Trophoblast cell (in vitro differentiated cells and primary cell): ENCODE results near the gene GSG1L.

Experiments
- DNase-seq, 2 donors: peaks; one replicate each; pipeline ENCODE4 v3.0.0-alpha.2; 2016
- H2AFZ ChIP-seq: 2 replicates; pipeline ENCODE4 v1.6.1; 2013; ENCODE audit warnings: low read length, moderate library complexity, mild to moderate bottlenecking; ENCODE audit not compliant: insufficient read depth, poor library complexity
- H2AK5ac ChIP-seq: 2 replicates; pipeline ENCODE4 v1.6.1; 2013; ENCODE audit warnings: mild to moderate bottlenecking, low read length
- H2BK120ac ChIP-seq: 2 replicates; pipeline ENCODE4 v1.6.1; 2013; ENCODE audit warnings: low read length, mild to moderate bottlenecking, moderate library complexity; ENCODE audit not compliant: insufficient read depth, poor library complexity
- H2BK12ac ChIP-seq: 2 replicates; pipeline ENCODE4 v1.6.1; 2013; ENCODE audit warnings: mild to moderate bottlenecking, low read length, moderate library complexity
- H2BK5ac ChIP-seq: 2 replicates; pipeline ENCODE4 v1.6.1; 2013; ENCODE audit warnings: low read length, low read depth, moderate library complexity, mild to moderate bottlenecking; ENCODE audit not compliant: poor library complexity
- H3K14ac ChIP-seq: 2 replicates; pipeline ENCODE4 v1.6.1; 2013; ENCODE audit warnings: mild to moderate bottlenecking, low read length
- H3K18ac ChIP-seq: 2 replicates; pipeline ENCODE4 v1.6.1; 2013; ENCODE audit warnings: mild to moderate bottlenecking, low read length
- H3K23ac ChIP-seq: 2 replicates; pipeline ENCODE4 v1.6.1; 2013; ENCODE audit warnings: low read length
- H3K27ac ChIP-seq: 2 replicates; pipeline ENCODE4 v1.5.1; 2013; ENCODE audit warnings: low read depth, mild to moderate bottlenecking, inconsistent platforms, low read length, moderate library complexity
- H3K27me3 ChIP-seq: 2 replicates; pipeline ENCODE4 v1.6.1; 2013; ENCODE audit warnings: inconsistent platforms, mild to moderate bottlenecking, low read length, moderate library complexity; ENCODE audit not compliant: insufficient read depth
- H3K36me3 ChIP-seq, 2 experiments: 1 replicate in 1 of 2; 2 replicates in 1 of 2; pipeline ENCODE4 v1.6.1; 2013; ENCODE audit warnings: low read length in 2 of 2, mild to moderate bottlenecking in 2 of 2, moderate library complexity in 1 of 2; ENCODE audit not compliant: insufficient read depth in 2 of 2, control insufficient read depth in 1 of 2
- H3K4ac ChIP-seq: 2 replicates; pipeline ENCODE4 v1.6.1; 2013; ENCODE audit warnings: low read depth, mild to moderate bottlenecking, low read length, moderate library complexity
- H3K4me1 ChIP-seq, 2 experiments: 1 replicate in 1 of 2; 2 replicates in 1 of 2; pipeline ENCODE4 v1.6.1; 2013; ENCODE audit warnings: low read length in 2 of 2, mild to moderate bottlenecking in 2 of 2, moderate library complexity in 1 of 2; ENCODE audit not compliant: insufficient read depth in 2 of 2, control insufficient read depth in 1 of 2
- H3K4me2 ChIP-seq: 2 replicates; pipeline ENCODE4 v1.6.1; 2013; ENCODE audit warnings: inconsistent platforms, mild to moderate bottlenecking, low read length, moderate library complexity
- H3K4me3 ChIP-seq: 2 replicates; pipeline ENCODE4 v1.5.1; 2013; ENCODE audit warnings: mild to moderate bottlenecking, low read depth, low read length, inconsistent platforms
- H3K79me1 ChIP-seq: one replicate; pipeline ENCODE4 v1.6.1; 2013; ENCODE audit warnings: low read length
- H3K79me2 ChIP-seq: 2 replicates; pipeline ENCODE4 v1.6.1; 2013; ENCODE audit warnings: low read length, mild to moderate bottlenecking; ENCODE audit not compliant: control insufficient read depth, insufficient read depth, poor library complexity
- H3K9ac ChIP-seq: 2 replicates; pipeline ENCODE4 v1.6.1; 2013; ENCODE audit warnings: mild to moderate bottlenecking, low read length
- H3K9me3 ChIP-seq: 2 replicates; pipeline ENCODE4 v1.6.1; 2013; ENCODE audit warnings: low read depth, mild to moderate bottlenecking, control low read depth, inconsistent platforms, low read length; ENCODE audit not compliant: insufficient read depth
- H4K12ac ChIP-seq: 2 replicates; pipeline ENCODE4 v1.6.1; 2013; ENCODE audit warnings: low read depth, mild to moderate bottlenecking, low read length, moderate library complexity
- H4K8ac ChIP-seq: 2 replicates; pipeline ENCODE4 v1.6.1; 2013; ENCODE audit warnings: low read depth, mild to moderate bottlenecking, low read length, moderate library complexity
- H4K91ac ChIP-seq: one replicate; pipeline ENCODE4 v1.6.1; 2013; ENCODE audit warnings: low read depth, mild to moderate bottlenecking, low read length, moderate library complexity
- WGBS: extraction: QIAGEN DNeasy Blood & Tissue Kit; methylation state at CpG from one replicate; pipeline ENCODE4 v1.1.7; 2013; ENCODE audit warnings: missing lambda C conversion rate; ENCODE audit not compliant: insufficient read length, insufficient coverage; ENCODE audit errors: extremely low coverage; 5-methylcytosine and 5-hydroxymethylcytosine counted together

GSG1L gene

DNA sequence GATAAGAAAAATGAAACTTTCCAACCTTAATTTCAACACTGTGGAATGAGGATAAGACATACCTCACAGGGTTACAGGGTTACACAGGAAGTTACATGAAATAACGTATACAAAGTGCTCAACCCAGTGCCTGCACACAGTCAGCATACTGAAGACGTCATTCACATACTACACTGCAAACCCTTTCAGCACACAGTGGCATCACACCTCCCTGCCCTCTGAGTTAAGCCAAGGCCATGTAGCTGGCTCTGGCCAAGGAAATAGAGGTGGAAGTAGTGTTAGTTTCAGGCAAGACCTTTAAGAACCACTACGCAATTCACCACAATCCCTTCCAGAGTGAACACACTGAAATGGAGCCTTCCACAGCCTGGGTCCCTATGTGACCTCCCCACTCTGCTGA lies 46.6 kb upstream of the GSG1L start:
- Histone ChIP-seq H3K9me3 (no peaks in the 10 kb centered on the region), H2BK12ac (no peak overlapping the region), H4K8ac (no peak overlapping the region), H3K18ac (no peak overlapping the region), H3K4me3 (no peak overlapping the region), H3K23ac (no peak overlapping the region), H4K12ac (no peak overlapping the region), H2AK5ac (no peak overlapping the region), H3K4me2 (no peak overlapping the region), H3K14ac (no peak overlapping the region), H2BK120ac (no peak overlapping the region), H3K4ac (no peak overlapping the region), H3K79me1 (peaks cover 3% of the 10 kb centered on the region), H3K27ac (no peak overlapping the region), H3K27me3 (no peaks in the 10 kb centered on the region), H2BK5ac (no peak overlapping the region), H4K91ac (no peak overlapping the region), H3K79me2 (no peaks in the 10 kb centered on the region), H3K36me3 (peaks cover 30 to 52% of the 10 kb centered on the region in 2 experiments), H3K9ac (no peak overlapping the region), H2AFZ (no peak overlapping the region), H3K4me1 (peaks cover 11 to 16% of the 10 kb centered on the region in 2 experiments)
- WGBS = no CpG with 5 or more reads among the region's 3 CpGs
- peak in 1 of 2 donors; percentile 9 for DNase-seq

DNA sequence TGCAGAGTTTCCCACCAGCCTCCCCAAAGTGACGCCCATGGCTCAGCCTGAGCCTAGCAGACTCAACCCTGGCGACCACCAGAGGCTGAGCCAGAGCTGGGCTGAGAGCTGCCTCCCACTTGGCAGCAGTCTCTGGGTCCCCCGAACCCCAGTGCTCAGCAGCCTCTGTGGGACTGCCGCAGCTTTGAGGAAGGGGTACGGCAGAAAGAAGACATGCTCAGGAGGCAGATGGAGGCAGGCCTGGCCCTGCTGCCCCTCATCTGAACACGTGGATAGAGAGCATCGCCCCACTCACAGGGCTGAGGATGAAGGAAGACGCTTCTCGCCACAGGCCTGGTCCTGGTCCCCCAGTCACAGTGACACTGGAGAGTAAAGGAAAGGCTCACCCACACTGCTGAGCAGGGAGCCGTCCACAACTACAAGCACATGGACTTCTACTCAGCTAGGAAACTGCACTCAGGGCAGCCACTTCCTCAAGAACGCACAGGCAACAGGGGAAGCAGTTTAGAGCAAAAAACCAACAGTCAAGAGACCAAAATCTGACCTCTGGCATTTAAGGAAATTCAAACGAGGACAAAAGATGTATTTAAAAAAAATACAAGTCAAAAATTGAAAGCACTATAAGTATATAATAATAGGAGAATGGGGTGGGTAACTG lies 45.2 kb upstream of the GSG1L start:
- Histone ChIP-seq H4K91ac (no peak overlapping the region), H3K27me3 (no peaks in the 10 kb centered on the region), H3K4ac (no peak overlapping the region), H3K4me3 (no peak overlapping the region), H3K27ac (no peak overlapping the region), H3K4me1 (peaks cover 11 to 16% of the 10 kb centered on the region in 2 experiments), H3K23ac (no peak overlapping the region), H4K8ac (no peak overlapping the region), H3K14ac (no peak overlapping the region), H2BK5ac (no peak overlapping the region), H3K9ac (no peak overlapping the region), H3K79me2 (no peaks in the 10 kb centered on the region), H2AFZ (no peak overlapping the region), H3K36me3 (peaks cover 41 to 63% of the 10 kb centered on the region in 2 experiments), H4K12ac (no peak overlapping the region), H2BK120ac (no peak overlapping the region), H2BK12ac (no peak overlapping the region), H3K79me1 (peaks cover 3% of the 10 kb centered on the region), H2AK5ac (no peak overlapping the region), H3K9me3 (no peaks in the 10 kb centered on the region), H3K4me2 (no peak overlapping the region), H3K18ac (no peak overlapping the region)
- WGBS = no CpG with 5 or more reads among the region's 12 CpGs
- no peak for DNase-seq

DNA sequence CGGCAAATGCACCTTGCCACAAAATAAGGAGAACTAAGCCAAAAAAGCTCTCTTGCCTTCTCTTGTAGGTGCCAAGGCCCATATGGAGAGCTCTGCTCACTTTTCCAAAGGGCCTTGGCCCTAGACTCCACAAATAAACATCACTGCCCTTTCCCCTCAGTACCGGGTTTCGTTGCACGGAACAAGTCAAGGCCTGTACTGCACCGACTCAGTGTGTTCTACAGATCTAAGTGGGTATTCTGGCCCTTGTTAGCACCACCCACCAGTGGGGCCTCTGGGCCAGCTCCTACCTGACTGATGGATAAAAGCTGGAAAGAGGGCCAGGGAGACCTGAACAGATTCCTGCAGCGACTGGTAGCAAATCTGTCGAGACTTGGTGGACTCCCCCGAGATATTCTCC lies 43.7 kb upstream of the GSG1L start:
- WGBS = no CpG with 5 or more reads among the region's 8 CpGs
- H3K9ac ChIP-seq = no peak overlapping the region
- H3K27me3 ChIP-seq = no peaks in the 10 kb centered on the region
- no peak overlapping the region for H4K8ac ChIP-seq
- H3K27ac ChIP-seq = no peak overlapping the region
- no peaks in the 10 kb centered on the region for H3K79me2 ChIP-seq
- H3K36me3 ChIP-seq = peaks cover 49 to 68% of the 10 kb centered on the region in 2 experiments
- no peak overlapping the region for H3K18ac ChIP-seq
- H3K9me3 ChIP-seq = no peaks in the 10 kb centered on the region
- H2BK5ac ChIP-seq = no peak overlapping the region
- H2AK5ac ChIP-seq = no peak overlapping the region
- DNase-seq = no peak
- peaks cover 3% of the 10 kb centered on the region for H3K79me1 ChIP-seq
- H3K4me2 ChIP-seq = no peak overlapping the region
- no peak overlapping the region for H4K12ac ChIP-seq
- H2BK12ac ChIP-seq = no peak overlapping the region
- H3K4me3 ChIP-seq = no peak overlapping the region
- H3K23ac ChIP-seq = no peak overlapping the region
- no peak overlapping the region for H3K14ac ChIP-seq
- no peak overlapping the region for H4K91ac ChIP-seq
- H3K4ac ChIP-seq = no peak overlapping the region
- no peak overlapping the region for H2BK120ac ChIP-seq
- peaks cover 8 to 10% of the 10 kb centered on the region in 2 experiments for H3K4me1 ChIP-seq
- H2AFZ ChIP-seq = no peak overlapping the region

DNA sequence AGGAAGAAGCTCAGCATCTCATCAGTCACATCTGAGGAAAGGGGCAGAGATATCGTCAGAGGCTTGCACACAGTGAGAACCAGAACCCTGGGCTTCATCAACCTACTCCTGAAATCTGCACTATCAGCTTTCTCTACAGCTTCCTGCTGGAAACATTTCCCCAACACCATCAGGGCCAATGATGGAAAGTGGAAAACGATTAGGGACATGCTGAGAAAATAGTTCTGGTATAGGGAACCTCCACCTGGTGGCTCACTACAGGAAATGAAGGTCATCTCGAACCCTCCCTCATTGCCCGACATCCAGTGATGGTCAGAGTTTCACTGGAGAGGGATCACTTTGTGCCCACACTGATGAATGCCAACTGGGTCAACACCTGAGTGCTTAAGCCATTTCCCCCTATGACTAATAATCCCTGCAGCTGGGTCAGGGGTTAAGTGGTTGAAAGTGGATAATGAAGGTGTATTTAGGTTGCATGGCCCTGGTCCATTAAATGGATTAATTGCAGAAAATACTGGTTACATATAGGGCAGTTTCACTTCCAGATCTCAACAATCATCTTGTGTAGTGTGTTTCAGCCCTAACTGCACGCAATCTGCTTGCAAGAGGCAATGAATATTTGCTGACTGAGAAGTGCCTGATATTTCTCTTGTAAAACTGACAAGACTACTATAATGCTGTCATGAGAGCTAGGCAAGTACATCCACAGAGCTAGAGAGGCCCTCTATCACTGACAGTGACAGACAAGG lies 43.1 kb upstream of the GSG1L start:
- WGBS = no CpG with 5 or more reads among the region's 5 CpGs
- no peak overlapping the region for H3K18ac ChIP-seq
- H3K9ac ChIP-seq = no peak overlapping the region

More for the DNA sequence above, 43.1 kb upstream of the GSG1L start:
- H3K79me1 ChIP-seq = no peaks in the 10 kb centered on the region
- no peak overlapping the region for H3K4me2 ChIP-seq
- H2AFZ ChIP-seq = no peak overlapping the region
- no peak overlapping the region for H3K27ac ChIP-seq
- no peak overlapping the region for H2BK5ac ChIP-seq
- H3K4me1 ChIP-seq = peaks cover 3 to 4% of the 10 kb centered on the region in 2 experiments
- no peak overlapping the region for H3K4me3 ChIP-seq
- H2BK12ac ChIP-seq = no peak overlapping the region
- H4K12ac ChIP-seq = no peak overlapping the region
- H2BK120ac ChIP-seq = no peak overlapping the region
- no peak overlapping the region for H4K91ac ChIP-seq
- H2AK5ac ChIP-seq = no peak overlapping the region
- no peak for DNase-seq
- no peak overlapping the region for H3K14ac ChIP-seq
- peaks cover 52 to 73% of the 10 kb centered on the region in 2 experiments for H3K36me3 ChIP-seq
- no peak overlapping the region for H3K23ac ChIP-seq
- H3K27me3 ChIP-seq = no peaks in the 10 kb centered on the region
- no peak overlapping the region for H3K4ac ChIP-seq
- no peaks in the 10 kb centered on the region for H3K9me3 ChIP-seq
- no peak overlapping the region for H4K8ac ChIP-seq
- H3K79me2 ChIP-seq = no peaks in the 10 kb centered on the region
